ENCODE measurements around the gene TNRC6B. TPM values are rescaled to one million over a fixed set of nuclear protein-coding genes. Genes with fewer than 3 reads are reported as not detected.

TNRC6B gene
- total RNA-seq, 6 experiments from 2014 or later: 30.8 to 36.3 (median 34.3) TPM

DNA sequence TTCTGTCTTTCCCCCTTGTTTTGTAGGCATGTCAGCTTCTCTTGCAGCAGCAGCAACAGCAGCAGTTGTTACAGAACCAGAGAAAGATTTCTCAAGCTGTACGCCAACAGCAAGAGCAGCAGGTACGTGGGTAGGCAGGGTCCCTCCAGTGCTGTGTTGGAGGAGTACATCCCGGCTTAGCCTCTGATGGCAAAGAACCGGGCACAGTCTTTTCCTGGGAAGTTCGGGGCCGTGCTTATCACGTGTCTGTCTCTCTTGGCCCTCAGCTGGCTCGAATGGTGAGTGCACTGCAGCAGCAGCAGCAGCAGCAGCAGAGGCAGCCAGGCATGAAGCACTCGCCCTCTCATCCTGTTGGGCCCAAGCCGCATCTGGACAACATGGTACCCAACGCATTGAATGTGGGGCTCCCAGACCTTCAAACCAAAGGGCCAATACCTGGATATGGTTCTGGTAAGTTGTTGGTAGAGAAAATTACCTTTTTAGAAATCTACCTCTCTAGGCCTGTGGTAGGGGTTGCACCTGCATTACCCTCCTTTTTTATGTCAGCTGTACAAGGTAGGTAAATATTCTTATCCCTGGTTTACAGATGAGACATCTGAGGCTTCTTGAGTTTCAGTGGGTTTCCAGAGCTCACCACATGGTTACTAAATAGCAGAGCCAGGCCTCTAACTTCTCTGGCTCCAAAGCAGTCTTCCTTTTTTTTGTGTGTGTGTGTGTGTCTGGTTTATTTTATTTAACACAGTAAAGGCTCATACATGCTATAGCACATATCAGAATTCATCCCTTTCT, 123.4 kb downstream of the TNRC6B start:
- peaks cover 25% of the 10 kb centered on the region for H3K36me3 Mint-ChIP-seq (ENCODE audit: low read depth)
- no peak overlapping the region for H3K27ac Mint-ChIP-seq
- no peak for DNase-seq
- no peak overlapping the region for H3K4me3 Mint-ChIP-seq
- TF ChIP-seq, protein P1, sequence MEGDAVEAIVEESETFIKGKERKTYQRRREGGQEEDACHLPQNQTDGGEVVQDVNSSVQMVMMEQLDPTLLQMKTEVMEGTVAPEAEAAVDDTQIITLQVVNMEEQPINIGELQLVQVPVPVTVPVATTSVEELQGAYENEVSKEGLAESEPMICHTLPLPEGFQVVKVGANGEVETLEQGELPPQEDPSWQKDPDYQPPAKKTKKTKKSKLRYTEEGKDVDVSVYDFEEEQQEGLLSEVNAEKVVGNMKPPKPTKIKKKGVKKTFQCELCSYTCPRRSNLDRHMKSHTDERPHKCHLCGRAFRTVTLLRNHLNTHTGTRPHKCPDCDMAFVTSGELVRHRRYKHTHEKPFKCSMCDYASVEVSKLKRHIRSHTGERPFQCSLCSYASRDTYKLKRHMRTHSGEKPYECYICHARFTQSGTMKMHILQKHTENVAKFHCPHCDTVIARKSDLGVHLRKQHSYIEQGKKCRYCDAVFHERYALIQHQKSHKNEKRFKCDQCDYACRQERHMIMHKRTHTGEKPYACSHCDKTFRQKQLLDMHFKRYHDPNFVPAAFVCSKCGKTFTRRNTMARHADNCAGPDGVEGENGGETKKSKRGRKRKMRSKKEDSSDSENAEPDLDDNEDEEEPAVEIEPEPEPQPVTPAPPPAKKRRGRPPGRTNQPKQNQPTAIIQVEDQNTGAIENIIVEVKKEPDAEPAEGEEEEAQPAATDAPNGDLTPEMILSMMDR (IDR thresholded peaks at IDR 0.05): no peak
- no peaks in the 10 kb centered on the region for H3K9me3 Mint-ChIP-seq
- peaks cover 6% of the 10 kb centered on the region for H3K4me1 Mint-ChIP-seq (ENCODE audit: low read depth)
- H3K27me3 Mint-ChIP-seq (ENCODE audit: insufficient read depth): no peaks in the 10 kb centered on the region

DNA sequence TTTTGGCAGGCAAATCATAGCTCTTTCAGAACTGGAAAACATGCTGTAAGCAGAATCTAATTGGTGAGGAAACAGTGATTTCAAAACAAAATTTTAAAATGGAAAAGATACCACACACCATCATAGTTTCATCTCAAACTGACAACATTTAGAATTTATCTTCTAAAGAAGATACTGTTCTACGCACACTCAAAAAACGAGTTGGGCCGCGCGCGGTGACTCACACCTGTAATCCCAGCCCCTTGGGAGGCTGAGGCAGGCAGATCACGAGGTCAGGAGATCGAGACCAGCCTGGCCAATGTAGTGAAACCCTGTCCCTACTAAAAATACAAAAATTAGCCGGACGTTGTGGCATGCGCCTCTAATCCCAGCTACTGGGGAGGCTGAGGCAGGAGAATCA, 124.4 kb downstream of the TNRC6B start:
- no peak for DNase-seq
- Mint-ChIP-seq H3K36me3 (ENCODE audit: low read depth) (peaks cover 20% of the 10 kb centered on the region), H3K27ac (no peak overlapping the region), H3K4me1 (ENCODE audit: low read depth) (peaks cover 6% of the 10 kb centered on the region), H3K9me3 (no peaks in the 10 kb centered on the region), H3K4me3 (no peak overlapping the region), H3K27me3 (ENCODE audit: insufficient read depth) (no peaks in the 10 kb centered on the region)
- TF ChIP-seq, protein P1 (IDR thresholded peaks at IDR 0.05): no peak

DNA sequence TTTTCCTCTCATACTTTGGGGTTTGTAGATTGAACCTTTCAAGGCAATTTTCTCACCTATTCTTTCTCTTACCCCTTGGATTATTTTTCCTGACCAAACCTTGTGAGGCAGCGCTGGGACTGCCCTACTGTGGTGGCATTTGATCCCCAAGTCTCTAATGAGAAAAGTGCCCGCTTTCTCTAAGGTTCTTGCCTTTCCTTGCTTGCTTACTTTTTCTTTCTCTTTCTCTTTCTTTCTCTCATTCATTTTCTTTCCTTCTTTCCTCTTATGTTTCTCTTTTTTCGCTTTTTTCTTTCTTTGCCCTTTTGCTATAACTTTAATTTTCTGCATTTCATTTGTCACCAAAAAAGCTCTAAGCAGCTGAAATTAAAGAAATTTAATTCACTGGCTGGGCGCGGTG, 127.9 kb downstream of the TNRC6B start:
- no peak overlapping the region for H3K27ac Mint-ChIP-seq
- no peaks in the 10 kb centered on the region for H3K9me3 Mint-ChIP-seq

DNA sequence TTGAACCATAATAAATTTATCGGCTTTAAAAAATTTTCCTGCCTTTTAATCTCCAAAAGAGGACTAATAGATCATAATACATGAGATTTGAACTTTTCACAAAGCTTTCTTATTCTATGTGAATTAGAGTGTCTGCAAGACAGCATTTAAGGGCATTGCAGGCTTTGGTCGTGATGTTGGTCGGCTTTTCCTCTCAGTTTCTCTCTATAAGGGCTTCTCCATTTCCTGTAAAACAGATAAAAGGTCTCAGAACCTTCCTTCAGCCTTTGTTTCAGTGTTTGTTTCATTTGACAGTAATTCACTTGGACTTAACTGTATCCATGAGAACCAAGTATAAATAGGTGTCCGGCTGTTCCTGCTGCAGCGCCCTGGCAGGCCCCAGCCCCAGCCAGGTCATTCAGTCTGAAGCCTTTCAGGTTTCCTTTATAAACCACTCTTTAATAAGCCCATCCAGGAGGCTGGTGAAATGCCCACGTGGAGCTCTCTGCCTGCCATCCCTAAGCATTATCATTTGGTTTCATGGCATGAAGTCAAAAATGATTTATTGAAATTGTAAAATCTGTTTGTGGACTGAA, 131.4 kb downstream of the TNRC6B start:
- H3K36me3 Mint-ChIP-seq (ENCODE audit: low read depth): peaks cover 30% of the 10 kb centered on the region
- no peak for DNase-seq
- H3K4me3 Mint-ChIP-seq: no peak overlapping the region
- H3K27ac Mint-ChIP-seq: peak overlapping the region; percentile 86
- H3K4me1 Mint-ChIP-seq (ENCODE audit: low read depth): peaks cover 44% of the 10 kb centered on the region
- no peaks in the 10 kb centered on the region for H3K9me3 Mint-ChIP-seq
- TF ChIP-seq, protein P1 (IDR thresholded peaks at IDR 0.05): no peak
- H3K27me3 Mint-ChIP-seq (ENCODE audit: insufficient read depth): no peaks in the 10 kb centered on the region

More for the DNA sequence above, 127.9 kb downstream of the TNRC6B start:
- H3K4me1 Mint-ChIP-seq (ENCODE audit: low read depth): peaks cover 24% of the 10 kb centered on the region
- DNase-seq: no peak
- peaks cover 27% of the 10 kb centered on the region for H3K36me3 Mint-ChIP-seq (ENCODE audit: low read depth)
- no peaks in the 10 kb centered on the region for H3K27me3 Mint-ChIP-seq (ENCODE audit: insufficient read depth)
- H3K4me3 Mint-ChIP-seq: no peak overlapping the region
- TF ChIP-seq, protein P1 (IDR thresholded peaks at IDR 0.05): no peak

DNA sequence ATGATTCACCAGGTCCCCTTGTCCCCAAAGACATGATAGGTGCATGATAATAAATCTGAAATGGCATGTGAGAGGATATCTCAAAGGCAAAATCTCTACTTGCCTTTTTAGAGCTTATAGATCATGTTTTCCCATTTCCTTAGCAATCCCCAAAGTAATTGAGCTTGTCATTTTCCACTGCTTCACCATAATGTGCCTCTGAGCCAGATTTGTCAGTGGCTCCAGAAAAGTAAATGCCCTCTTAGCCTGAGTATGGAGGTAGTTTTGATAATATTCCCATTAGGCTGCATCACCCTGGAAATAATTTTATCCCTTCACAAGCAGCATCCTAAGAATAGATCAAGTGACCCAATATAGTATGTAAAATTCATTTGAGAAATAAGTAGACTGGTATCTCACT, 131.9 kb downstream of the TNRC6B start:
- no peaks in the 10 kb centered on the region for H3K9me3 Mint-ChIP-seq
- TF ChIP-seq, protein P1 (IDR thresholded peaks at IDR 0.05): no peak
- DNase-seq: no peak
- H3K27me3 Mint-ChIP-seq (ENCODE audit: insufficient read depth): no peaks in the 10 kb centered on the region
- H3K27ac Mint-ChIP-seq: peak overlapping the region; percentile 86
- peaks cover 34% of the 10 kb centered on the region for H3K36me3 Mint-ChIP-seq (ENCODE audit: low read depth)
- peak overlapping the region; percentile 84; the same call in 1 of the 2 replicates for H3K4me3 Mint-ChIP-seq
- H3K4me1 Mint-ChIP-seq (ENCODE audit: low read depth): peaks cover 44% of the 10 kb centered on the region

Measured in HFFc6 (cell line).